OCI-LY1 (cell line): ENCODE data around the gene KRTAP10-3.
"Not testable (repeated sequence)": the region's sequence is repeated elsewhere in the genome, so short reads cannot be mapped to it uniquely, and the experiment has no call there.

ENCODE experiments used
- H2AFZ ChIP-seq: fragments of 200-600 bp; sonication (generic), shearing (Covaris generic); 2 replicates; pipeline ENCODE4 v1.6.0; 2014; ENCODE audit warnings: antibody characterized with exemption, mild to moderate bottlenecking, low read length
- H3F3A ChIP-seq: fragments of 200-600 bp; sonication (generic), shearing (Covaris generic); 2 replicates; pipeline ENCODE4 v1.6.0; 2014; ENCODE audit warnings: mild to moderate bottlenecking, antibody characterized with exemption, low read length, moderate library complexity; ENCODE audit not compliant: insufficient read depth
- H3K27ac ChIP-seq: fragments of 200-600 bp; sonication (generic); 2 replicates; pipeline ENCODE4 v1.5.1; 2014; ENCODE audit warnings: low read length, mixed run types, mild to moderate bottlenecking, low read depth; ENCODE audit not compliant: poor library complexity, severe bottlenecking
- H3K27me3 ChIP-seq: fragments of 200-600 bp; sonication (generic); 2 replicates; pipeline ENCODE4 v1.6.0; 2014; ENCODE audit warnings: antibody characterized with exemption, mild to moderate bottlenecking, low read length, moderate library complexity; ENCODE audit not compliant: insufficient read depth
- H3K36me3 ChIP-seq: fragments of 200-600 bp; sonication (generic); 2 replicates; pipeline ENCODE4 v1.6.1; 2014; ENCODE audit warnings: mild to moderate bottlenecking, antibody characterized with exemption, low read length, moderate library complexity, mixed read lengths; ENCODE audit not compliant: insufficient read depth
- H3K4me1 ChIP-seq: fragments of 200-600 bp; sonication (generic); 2 replicates; pipeline ENCODE4 v1.5.1; 2014; ENCODE audit warnings: mild to moderate bottlenecking, low read length, moderate library complexity; ENCODE audit not compliant: insufficient read depth, severe bottlenecking
- H3K4me2 ChIP-seq: fragments of 200-600 bp; sonication (generic), shearing (Covaris generic); 2 replicates; pipeline ENCODE4 v1.6.1; 2014; ENCODE audit warnings: low read length
- H3K4me3 ChIP-seq: fragments of 200-600 bp; sonication (generic); 2 replicates; pipeline ENCODE4 v1.5.1; 2014; ENCODE audit warnings: low read length, low read depth, mild to moderate bottlenecking, mixed read lengths; ENCODE audit not compliant: poor library complexity, severe bottlenecking
- H3K79me2 ChIP-seq: fragments of 200-600 bp; shearing (Covaris generic); 2 replicates; pipeline ENCODE4 v1.6.1; 2016; ENCODE audit warnings: mixed run types, low read length, mixed read lengths; ENCODE audit not compliant: insufficient read depth
- H3K9ac ChIP-seq: fragments of 200-600 bp; sonication (generic), shearing (Covaris generic); 2 replicates; pipeline ENCODE4 v1.6.1; 2014; ENCODE audit warnings: mild to moderate bottlenecking, low read length, mixed read lengths
- H3K9me2 ChIP-seq: fragments of 200-600 bp; sonication (generic), shearing (Covaris generic); 2 replicates; pipeline ENCODE4 v1.6.1; 2014; ENCODE audit warnings: low read depth, mild to moderate bottlenecking, low read length, mixed read lengths
- H3K9me3 ChIP-seq: fragments of 200-600 bp; shearing (Covaris generic); 2 replicates; pipeline ENCODE4 v1.6.1; 2014; ENCODE audit warnings: low read length, mixed read lengths
- H4K20me1 ChIP-seq: fragments of 200-600 bp; sonication (generic), shearing (Covaris generic); 2 replicates; pipeline ENCODE4 v1.6.0; 2016; ENCODE audit warnings: mild to moderate bottlenecking, low read length; ENCODE audit not compliant: insufficient read depth
- EZH2 ChIP-seq: fragments of 200-600 bp; sonication (generic), shearing (Covaris generic); IDR thresholded peaks from 2 replicates; pipeline ENCODE4 v1.8.0; 2017; ENCODE audit warnings: borderline replicate concordance, mixed run types, mild to moderate bottlenecking, antibody characterized with exemption, low read length, moderate library complexity, mixed read lengths
- TF ChIP-seq, protein P1 (sequence below): fragments of 200-600 bp; sonication (generic), shearing (Covaris generic); IDR thresholded peaks from 2 replicates; pipeline ENCODE4 v1.5.1; 2017; ENCODE audit warnings: mild to moderate bottlenecking, antibody characterized with exemption, low read length, moderate library complexity, mixed read lengths

KRTAP10-3 gene

DNA sequence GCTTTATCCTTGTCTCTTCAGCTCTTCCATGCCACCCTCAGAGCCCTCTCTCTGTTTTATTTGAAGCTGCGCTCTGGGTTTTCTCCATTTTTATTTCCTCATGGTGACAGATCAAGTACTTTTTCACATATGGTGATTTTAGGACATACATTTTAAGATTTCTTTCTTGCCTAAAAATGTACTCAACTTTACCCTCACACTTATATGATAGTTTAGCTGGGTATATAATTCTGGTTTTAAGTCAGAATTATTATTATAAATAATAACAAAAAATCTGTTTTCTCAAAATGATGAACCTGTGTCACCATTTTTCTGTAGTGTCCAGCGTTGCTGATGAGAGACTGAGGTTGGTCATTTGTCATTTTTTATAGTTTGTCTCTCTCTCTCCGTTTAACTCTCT lies 22.6 kb upstream of the KRTAP10-3 start:
- H3K36me3 ChIP-seq: no peaks in the 10 kb centered on the region; the same call in 1 of the 2 replicates
- no peak overlapping the region for H3K4me2 ChIP-seq
- no peaks in the 10 kb centered on the region; the same call in 1 of the 2 replicates for H3K27me3 ChIP-seq
- H3K79me2 ChIP-seq: no peaks in the 10 kb centered on the region
- TF ChIP-seq, protein P1, sequence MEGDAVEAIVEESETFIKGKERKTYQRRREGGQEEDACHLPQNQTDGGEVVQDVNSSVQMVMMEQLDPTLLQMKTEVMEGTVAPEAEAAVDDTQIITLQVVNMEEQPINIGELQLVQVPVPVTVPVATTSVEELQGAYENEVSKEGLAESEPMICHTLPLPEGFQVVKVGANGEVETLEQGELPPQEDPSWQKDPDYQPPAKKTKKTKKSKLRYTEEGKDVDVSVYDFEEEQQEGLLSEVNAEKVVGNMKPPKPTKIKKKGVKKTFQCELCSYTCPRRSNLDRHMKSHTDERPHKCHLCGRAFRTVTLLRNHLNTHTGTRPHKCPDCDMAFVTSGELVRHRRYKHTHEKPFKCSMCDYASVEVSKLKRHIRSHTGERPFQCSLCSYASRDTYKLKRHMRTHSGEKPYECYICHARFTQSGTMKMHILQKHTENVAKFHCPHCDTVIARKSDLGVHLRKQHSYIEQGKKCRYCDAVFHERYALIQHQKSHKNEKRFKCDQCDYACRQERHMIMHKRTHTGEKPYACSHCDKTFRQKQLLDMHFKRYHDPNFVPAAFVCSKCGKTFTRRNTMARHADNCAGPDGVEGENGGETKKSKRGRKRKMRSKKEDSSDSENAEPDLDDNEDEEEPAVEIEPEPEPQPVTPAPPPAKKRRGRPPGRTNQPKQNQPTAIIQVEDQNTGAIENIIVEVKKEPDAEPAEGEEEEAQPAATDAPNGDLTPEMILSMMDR: no peak
- TF ChIP-seq EZH2: no peak
- no peak overlapping the region for H3K27ac ChIP-seq
- H3K9me2 ChIP-seq: no peaks in the 10 kb centered on the region
- H4K20me1 ChIP-seq: no peaks in the 10 kb centered on the region
- no peak overlapping the region for H3K4me3 ChIP-seq
- H3K9ac ChIP-seq: no peak overlapping the region
- peaks cover 4% of the 10 kb centered on the region; the same call in 1 of the 2 replicates for H3K9me3 ChIP-seq
- H3K4me1 ChIP-seq: no peaks in the 10 kb centered on the region
- no peak overlapping the region for H2AFZ ChIP-seq
- H3F3A ChIP-seq: no peaks in the 10 kb centered on the region

DNA sequence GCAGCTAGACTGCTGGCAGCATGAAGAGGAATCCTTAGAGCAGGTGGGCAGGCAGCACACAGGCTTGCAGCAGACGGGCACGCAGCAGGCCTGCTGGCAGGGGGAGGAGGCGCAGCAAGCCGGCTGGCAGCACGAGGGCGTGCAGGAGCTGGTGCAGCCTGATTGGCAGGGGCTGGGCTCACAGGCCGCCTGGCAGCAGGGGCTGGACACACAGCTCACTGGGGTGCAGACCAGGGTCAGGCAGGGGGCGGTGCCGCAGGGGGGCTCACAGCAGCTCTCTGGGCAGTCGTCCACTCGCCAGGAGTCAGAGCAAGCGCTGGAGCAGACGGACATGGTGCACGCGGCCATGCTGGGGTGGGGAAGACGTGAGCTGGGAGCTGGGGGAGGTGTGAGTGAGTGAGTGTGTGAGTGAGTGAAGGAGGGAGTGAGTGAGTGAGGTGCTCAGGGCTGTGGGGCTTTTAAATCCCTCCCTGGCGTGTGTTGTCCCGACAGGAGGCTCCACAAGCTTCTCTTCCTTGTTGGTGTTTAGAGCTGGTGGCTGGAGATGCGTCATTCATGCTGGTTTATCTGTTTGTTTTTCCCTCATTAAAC lies 21.7 kb upstream of the KRTAP10-3 start, which contains the start of gene KRTAP10-5:
TSS of gene KRTAP10-5 (minus strand) at position 374 of the 591 bp plus-strand sequence. CDS start at position 348, 26 bp downstream.
- H3K9ac ChIP-seq, H3F3A ChIP-seq, H2AFZ ChIP-seq, H3K4me2 ChIP-seq, H3K4me3 ChIP-seq, H3K4me1 ChIP-seq, H3K79me2 ChIP-seq, H3K27me3 ChIP-seq, H3K36me3 ChIP-seq, H3K9me3 ChIP-seq, H4K20me1 ChIP-seq, H3K27ac ChIP-seq, H3K9me2 ChIP-seq: not testable (repeated sequence)

DNA sequence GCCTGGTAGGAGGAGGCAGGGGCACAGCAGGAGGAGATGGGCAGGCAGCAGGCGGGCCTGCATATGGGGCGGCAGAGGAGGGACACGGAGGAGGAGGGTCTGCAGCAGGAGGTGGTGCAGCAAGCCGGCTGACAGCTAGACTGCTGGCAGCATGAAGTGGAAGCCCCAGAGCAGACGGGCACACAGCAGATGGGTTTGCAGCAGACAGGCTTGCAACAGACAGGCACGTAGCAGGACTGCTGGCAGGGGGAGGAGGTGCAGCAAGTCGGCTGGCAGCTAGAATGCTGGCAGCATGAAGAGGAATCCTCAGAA lies 21.2 kb upstream of the KRTAP10-3 start:
- Histone ChIP-seq H3K9ac (no peak overlapping the region), H3K27ac (no peak overlapping the region), H3K27me3 (no peaks in the 10 kb centered on the region; the same call in 1 of the 2 replicates), H3K9me3 (peaks cover 4% of the 10 kb centered on the region; the same call in 1 of the 2 replicates), H3K9me2 (no peaks in the 10 kb centered on the region), H3K79me2 (no peaks in the 10 kb centered on the region), H3K4me2 (no peak overlapping the region), H3K4me3 (no peak overlapping the region), H3K4me1 (no peaks in the 10 kb centered on the region), H2AFZ (no peak overlapping the region), H3F3A (no peaks in the 10 kb centered on the region), H3K36me3 (no peaks in the 10 kb centered on the region; the same call in 1 of the 2 replicates), H4K20me1 (no peaks in the 10 kb centered on the region)
- TF ChIP-seq EZH2: no peak
- TF ChIP-seq, protein P1: no peak
